Measurements from ENCODE around the gene CRABP1.

GRCh38 chr15:78396976-78397375 lies 56.8 kb downstream of the CRABP1 start:
- TF ChIP-seq CTCF (IDR thresholded peaks at IDR 0.05; ENCODE audit: insufficient read depth, low read depth, low read length) = no peak
- no peak for TF ChIP-seq EZH2 (IDR thresholded peaks at IDR 0.05; ENCODE audit: insufficient read depth, low read length)
